Stimulated activated CD8-positive, alpha-beta memory T cell treated with anti-CD3 and anti-CD28 coated beads, Interleukin-4, amount 100 ng/mL, for 4 hours (primary cell): ENCODE results near the gene CARS2.
"Not testable (repeated sequence)": the region's sequence is repeated elsewhere in the genome, so short reads cannot be mapped to it uniquely, and the experiment has no call there.

ENCODE experiments used
- DNase-seq, 2 donors: peaks; one replicate each; pipeline ENCODE4 v3.0.0-alpha.2; 2020; ENCODE audit warnings: low read depth in 2 of 2, low spot score in 1 of 2

The CARS2 gene

GRCh38 chr13:110639935-110640334, 66.0 kb downstream of the CARS2 start:
- DNase-seq: no peak

DNA sequence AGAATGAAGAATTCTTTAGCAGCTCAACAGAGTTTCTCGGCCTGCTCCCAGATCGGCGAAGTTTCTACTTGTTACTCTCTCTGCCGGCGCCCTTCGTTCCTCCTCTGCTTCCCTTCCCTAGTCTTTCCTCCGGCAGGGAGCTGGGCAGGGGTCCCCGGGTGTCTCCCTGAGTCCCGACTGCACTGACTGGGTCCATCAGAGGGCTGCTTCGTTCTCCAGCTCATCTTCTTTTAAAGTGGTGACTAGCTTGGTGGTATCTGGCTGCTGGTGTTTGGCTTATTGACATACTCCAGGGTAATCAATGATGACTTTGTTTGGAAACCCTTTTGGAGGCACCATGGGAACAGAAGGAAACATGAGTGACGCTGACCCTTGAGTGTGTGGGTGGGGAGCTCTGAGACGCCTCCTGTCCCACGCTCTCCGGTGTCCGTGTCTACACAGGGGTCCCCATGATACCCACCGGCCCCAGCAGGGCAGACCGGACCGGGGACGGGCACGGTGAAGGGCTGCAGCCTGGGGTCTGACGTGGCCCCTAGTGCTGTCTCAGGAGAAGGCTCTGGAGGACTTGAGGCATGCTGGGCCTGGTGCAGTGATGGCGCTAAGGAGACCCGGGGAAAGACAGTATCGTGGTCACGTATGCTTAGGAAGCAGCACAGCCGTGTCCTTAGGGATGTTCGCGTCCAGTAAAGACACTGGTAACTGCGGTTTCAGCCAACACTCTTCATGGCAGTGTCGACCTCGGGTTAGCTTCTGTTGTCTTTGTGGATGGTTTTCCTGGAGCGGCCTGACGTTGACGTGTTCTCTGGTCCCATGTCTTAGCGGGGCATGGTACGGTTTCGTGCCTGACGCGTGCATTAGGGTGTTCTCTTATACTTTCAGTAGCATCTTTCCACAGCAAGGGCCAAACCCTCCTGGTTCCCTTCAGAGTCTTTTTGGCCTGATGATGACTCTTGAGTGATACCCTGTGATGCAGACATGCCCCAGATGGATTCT, 66.8 kb downstream of the CARS2 start:
- DNase-seq: no peak

DNA sequence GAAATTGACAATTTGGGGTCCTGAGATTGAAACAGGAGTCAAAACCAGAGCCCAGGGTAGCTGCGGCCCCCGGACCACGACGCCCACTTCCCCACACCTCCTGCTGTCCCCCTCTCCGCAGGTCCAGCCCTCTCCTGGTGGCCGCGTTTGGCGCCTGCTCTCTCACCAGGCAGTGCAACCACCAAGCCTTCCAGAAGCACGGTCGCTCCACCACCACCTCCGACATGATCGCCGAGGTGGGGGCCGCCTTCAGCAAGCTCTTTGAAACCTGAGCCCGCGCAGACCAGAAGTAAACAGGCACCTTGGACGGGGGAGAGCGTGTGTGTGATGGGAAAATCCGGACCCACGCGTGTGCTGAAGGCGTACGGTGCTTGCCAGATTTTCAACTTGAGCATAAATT, 67.7 kb downstream of the CARS2 start:
- no peak for DNase-seq

DNA sequence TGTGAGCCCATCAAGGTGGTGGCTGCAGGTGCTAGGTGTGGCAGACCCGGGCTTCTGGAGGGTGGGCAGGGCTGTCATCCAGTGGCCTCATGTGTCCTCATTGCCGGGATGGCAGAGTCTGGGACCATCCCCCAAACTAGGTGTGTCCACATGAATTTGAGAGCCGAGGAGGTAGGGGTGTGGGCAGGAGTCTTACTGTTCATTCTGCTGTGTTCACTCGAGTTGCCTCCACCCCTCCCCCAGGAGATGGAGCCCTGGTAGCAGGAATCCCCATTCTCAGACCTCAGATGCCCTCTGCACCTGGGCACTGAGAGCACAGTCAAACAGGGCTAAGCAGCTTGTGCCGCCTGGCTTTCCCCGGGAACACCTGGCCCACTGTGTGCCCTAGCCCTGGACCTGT, 68.2 kb downstream of the CARS2 start:
- no peak for DNase-seq

DNA sequence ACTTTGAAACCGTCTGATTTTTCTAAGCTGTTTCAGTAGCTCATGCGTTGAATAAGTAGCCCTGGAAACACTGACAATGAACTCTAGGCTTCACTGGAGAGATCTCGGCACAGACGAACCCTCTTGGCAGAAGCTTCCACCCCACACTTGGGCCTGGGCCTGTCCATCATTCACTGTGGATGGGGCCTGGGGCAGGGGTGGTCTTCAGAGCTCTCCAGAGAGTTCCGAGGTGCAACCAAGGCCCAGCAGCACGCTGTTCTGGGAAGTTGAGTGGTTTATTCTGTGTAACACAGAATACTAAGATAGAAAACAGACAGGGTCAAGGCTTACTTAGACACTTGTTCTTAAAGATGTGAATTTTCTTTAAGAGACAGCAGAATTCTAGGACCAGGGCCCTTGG, 68.6 kb downstream of the CARS2 start:
- no peak for DNase-seq

DNA sequence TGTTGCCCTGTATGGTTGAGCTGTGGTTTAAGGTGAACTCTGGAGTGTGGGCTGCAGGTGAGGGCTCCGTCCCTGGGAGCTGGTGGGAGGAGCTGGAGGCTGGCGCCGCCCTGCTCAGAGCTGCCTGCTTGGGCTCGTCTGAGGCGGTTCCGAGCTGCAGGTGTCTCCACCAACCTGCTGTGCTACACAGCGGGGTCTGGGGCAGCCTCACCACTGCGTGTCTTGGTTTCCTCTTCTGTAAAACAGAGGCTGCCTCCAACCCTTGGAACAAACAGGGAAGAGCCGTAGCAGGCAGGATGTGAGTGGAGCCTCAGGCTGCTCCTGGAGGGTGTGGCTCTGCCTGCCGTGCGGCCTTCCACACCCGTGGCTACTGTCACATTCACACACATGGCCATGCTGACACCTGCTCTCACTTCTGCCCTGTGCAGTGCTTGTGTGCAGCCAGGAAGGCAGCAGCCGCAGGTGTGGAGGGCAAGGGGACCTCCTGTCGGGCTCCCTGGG, 69.2 kb downstream of the CARS2 start:
- DNase-seq: no peak

DNA sequence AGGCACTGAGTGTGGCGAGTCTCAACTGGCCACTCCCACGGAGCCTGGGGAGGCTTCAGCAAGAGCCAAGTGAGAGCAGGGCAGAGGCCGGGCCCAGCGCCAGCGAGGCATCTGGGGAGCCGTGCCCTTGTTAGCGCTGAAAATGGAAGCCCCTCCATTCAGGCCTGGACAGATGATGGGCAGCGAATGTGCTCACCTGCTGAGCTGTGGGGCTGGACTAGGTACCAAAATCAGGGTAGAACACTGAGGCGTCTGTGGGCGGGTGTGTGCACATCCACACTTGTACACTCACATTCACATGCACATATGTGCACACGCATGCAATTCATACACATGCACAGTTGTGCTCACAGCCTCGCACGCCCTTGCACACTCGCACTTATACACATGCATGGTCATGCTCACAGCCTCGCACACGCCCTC, 69.9 kb downstream of the CARS2 start:
- no peak for DNase-seq

GRCh38 chr13:110635405-110636002, 70.4 kb downstream of the CARS2 start:
- DNase-seq: no peak

DNA sequence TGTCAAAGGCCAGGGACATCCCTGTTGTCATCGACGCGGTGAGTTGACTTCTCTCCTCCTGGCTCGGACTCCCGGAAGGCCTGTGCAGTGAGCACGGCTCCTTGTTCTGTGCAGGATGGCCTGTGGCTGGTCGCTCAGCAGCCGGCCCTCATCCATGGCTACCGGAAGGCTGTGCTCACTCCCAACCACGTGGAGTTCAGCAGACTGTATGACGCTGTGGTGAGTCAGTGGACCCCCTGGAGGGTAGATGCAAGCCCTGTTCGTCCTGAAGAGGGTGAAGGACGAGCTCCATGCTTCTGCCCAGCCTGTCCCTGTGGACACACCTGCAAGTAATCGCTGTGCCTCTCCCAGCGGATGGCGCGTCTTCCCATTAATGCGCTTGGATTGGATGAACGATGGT, 71.4 kb downstream of the CARS2 start:
- DNase-seq: no peak

- no peak for DNase-seq
Measured at GRCh38 chr13:110633776-110634175, 72.1 kb downstream of the CARS2 start.

DNA sequence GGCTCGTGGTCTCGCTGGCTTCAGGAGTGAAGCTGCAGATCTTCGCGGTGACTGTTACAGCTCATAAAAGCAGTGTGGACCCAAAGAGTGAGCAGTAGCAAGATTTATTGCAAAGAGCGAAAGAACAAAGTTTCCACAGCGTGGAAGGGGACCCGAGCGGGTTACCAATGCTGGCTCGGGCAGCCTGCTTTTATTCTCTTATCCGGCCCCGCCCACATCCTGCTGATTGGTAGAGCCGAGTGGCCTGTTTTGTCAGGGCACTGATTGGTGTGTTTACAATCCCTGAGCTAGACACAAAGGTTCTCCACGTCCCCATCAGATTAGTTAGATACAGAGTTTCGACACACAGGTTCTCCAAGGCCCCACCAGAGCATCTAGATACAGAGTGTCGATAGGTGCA, 73.7 kb downstream of the CARS2 start:
- DNase-seq: not testable (repeated sequence)

GRCh38 chr13:110630566-110631119, 75.3 kb downstream of the CARS2 start:
- no peak for DNase-seq

- no peak for DNase-seq
Measured at GRCh38 chr13:110629735-110630134, 76.2 kb downstream of the CARS2 start.

DNA sequence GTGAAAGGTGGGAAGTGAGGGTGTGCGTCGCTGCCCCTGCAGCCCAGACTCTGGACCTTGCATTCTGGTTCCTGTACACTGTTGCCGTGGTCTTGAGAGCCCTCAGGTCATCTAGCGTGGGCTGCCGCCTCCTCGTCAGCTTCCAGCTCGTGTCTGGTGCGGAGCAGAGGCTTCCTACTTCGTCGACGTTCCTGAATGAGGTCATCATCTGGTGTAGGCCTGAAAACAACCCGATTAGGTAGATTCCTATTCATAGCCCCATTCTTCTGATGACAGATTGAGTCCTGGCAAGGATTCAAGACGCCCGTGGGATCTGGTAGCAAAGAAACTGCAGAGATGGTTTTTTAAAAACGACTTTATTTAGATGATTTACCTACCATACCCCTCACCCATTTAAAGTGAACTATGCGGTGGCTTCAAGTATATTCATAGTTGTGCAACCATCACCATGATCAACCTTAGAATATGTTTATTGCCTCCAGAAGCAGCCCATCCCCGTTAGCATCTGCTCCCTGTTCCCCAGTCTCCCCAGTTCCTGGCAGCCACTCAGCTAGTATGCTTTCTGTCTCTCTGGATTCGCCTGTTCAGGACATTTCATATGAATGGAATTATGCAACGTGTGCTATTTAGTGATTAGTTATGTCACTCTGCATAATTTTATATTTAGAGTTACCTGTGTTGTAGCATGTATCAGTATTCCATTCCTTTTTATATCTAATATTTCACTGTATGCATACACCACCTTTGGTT, 76.8 kb downstream of the CARS2 start:
- DNase-seq: no peak

DNA sequence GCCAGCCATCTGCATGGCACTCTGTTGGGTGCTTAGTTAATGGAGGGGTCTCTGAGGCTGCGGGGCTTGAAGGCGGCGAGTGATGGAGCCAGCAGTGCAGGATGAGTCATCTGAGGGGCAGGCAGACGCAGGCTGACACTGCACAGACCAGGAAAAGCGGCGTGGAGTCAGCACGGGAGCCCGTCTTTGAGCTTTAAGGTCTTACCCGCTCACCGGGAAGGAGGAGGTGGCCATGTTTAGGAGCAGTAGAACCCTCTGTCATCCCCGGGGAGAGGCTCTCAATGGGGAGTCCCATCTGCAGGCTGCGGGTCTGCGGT, 77.5 kb downstream of the CARS2 start:
- DNase-seq: no peak

- DNase-seq: no peak
Measured at GRCh38 chr13:110627761-110628476, 78.0 kb downstream of the CARS2 start.

DNA sequence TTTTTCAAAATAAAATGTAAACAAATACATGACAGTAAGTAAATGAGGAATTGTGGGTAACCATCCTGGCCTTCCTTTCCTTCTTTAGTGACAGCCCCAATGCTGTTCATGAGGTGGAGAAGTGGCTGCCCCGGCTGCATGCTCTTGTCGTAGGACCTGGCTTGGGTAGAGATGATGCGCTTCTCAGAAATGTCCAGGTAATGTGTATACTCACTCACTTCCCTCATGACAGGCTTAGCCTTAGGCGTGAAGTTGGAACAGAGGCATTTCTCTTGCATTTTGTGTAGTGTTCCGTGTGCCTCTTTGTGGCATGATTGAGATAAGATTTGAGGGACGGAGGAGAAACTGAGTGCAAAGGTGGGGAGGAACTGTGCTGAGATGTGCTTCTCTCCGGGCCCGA, 78.6 kb downstream of the CARS2 start:
- DNase-seq: no peak

- no peak for DNase-seq
Measured at GRCh38 chr13:110626521-110626920, 79.4 kb downstream of the CARS2 start.

GRCh38 chr13:110625771-110626321, 80.1 kb downstream of the CARS2 start:
- no peak for DNase-seq
